Skeletal muscle tissue (tissue), 4 donors: ENCODE results near the gene ZNF232. TPM values are rescaled to one million over a fixed set of nuclear protein-coding genes. Genes with fewer than 3 reads are reported as not detected.
"Not testable (repeated sequence)": the region's sequence is repeated elsewhere in the genome, so short reads cannot be mapped to it uniquely, and the experiment has no call there.

Experiments used
- H3K27ac ChIP-seq: one replicate; pipeline ENCODE4 v1.7.0; 2013; ENCODE audit warnings: mild to moderate bottlenecking, low read depth, low read length, inconsistent platforms
- H3K27me3 ChIP-seq, 3 donors: one replicate each; pipeline ENCODE4 v1.7.0; 2013; ENCODE audit warnings: low read length in 3 of 3; ENCODE audit not compliant: control insufficient read depth in 3 of 3, insufficient read depth in 3 of 3
- H3K36me3 ChIP-seq, 3 donors: one replicate each; pipeline ENCODE4 v1.7.0; 2013; ENCODE audit warnings: low read length in 3 of 3; ENCODE audit not compliant: control insufficient read depth in 3 of 3, insufficient read depth in 3 of 3
- H3K4me1 ChIP-seq, 3 donors: one replicate each; pipeline ENCODE4 v1.7.0; 2013; ENCODE audit warnings: low read length in 3 of 3, mild to moderate bottlenecking in 3 of 3; ENCODE audit not compliant: control insufficient read depth in 3 of 3, insufficient read depth in 3 of 3
- H3K4me3 ChIP-seq, 3 donors: one replicate each; pipeline ENCODE4 v1.7.0; 2013; ENCODE audit warnings: low read length in 3 of 3
- H3K9ac ChIP-seq, 3 donors: one replicate each; pipeline ENCODE4 v1.7.0; 2013; ENCODE audit warnings: low read length in 3 of 3, mild to moderate bottlenecking in 3 of 3, moderate library complexity in 2 of 3, low read depth in 1 of 3
- H3K9me3 ChIP-seq, 3 donors: one replicate each; pipeline ENCODE4 v1.7.0; 2013; ENCODE audit warnings: low read length in 3 of 3; ENCODE audit not compliant: control insufficient read depth in 3 of 3
- total RNA-seq: library from RNA; depleted of rRNA; stranded (reverse); fragments of >200 nt; gene quantifications from one replicate; pipeline ENCODE4 v1.2.3, GENCODE V29; 2014
- donor health status: Osteomylitis.

The ZNF232 gene
- total RNA-seq, 1 donor from 2014 or later = 6.8 TPM

- Histone ChIP-seq H3K36me3 (peaks cover 1 to 5% (median 3%) of the 10 kb centered on the region in 3 donors), H3K9me3 (peaks cover 0 to 8% (median 2%) of the 10 kb centered on the region in 3 donors), H3K4me3 (no peak overlapping the region), H3K27me3 (no peaks in the 10 kb centered on the region), H3K9ac (no peak overlapping the region), H3K27ac (no peak overlapping the region), H3K4me1 (peaks cover 0 to 5% (median 4%) of the 10 kb centered on the region in 3 donors)
These were observed 10.8 kb downstream of the ZNF232 start for GRCh38 chr17:5100832-5101231.

- Histone ChIP-seq H3K4me3 (no peak overlapping the region), H3K27me3 (no peaks in the 10 kb centered on the region), H3K4me1 (peaks cover 0 to 5% (median 4%) of the 10 kb centered on the region in 3 donors), H3K9me3 (peaks cover 6 to 11% (median 9%) of the 10 kb centered on the region in 3 donors), H3K36me3 (no peaks in the 10 kb centered on the region), H3K27ac (no peak overlapping the region), H3K9ac (no peak overlapping the region)
These were observed 12.4 kb downstream of the ZNF232 start for GRCh38 chr17:5099271-5099670.

- Histone ChIP-seq H3K9me3 (peaks cover 21 to 29% (median 26%) of the 10 kb centered on the region in 3 donors), H3K4me1 (peaks cover 0 to 5% (median 4%) of the 10 kb centered on the region in 3 donors), H3K27ac (no peak overlapping the region), H3K27me3 (no peaks in the 10 kb centered on the region), H3K36me3 (peaks cover 11 to 18% (median 17%) of the 10 kb centered on the region in 3 donors), H3K4me3 (peak overlapping the region; percentile 59 to 80 (median 67)), H3K9ac (peak overlapping the region; percentile 14 to 45 (median 33))
These were observed 14.4 kb downstream of the ZNF232 start for GRCh38 chr17:5097101-5097834.

- peaks cover 16 to 24% (median 22%) of the 10 kb centered on the region in 3 donors for H3K36me3 ChIP-seq
- H3K27ac ChIP-seq = no peak overlapping the region
- peak overlapping the region in 1 of 3 donors; percentile 33 for H3K9ac ChIP-seq
- peak overlapping the region; percentile 59 to 80 (median 67) for H3K4me3 ChIP-seq
- H3K9me3 ChIP-seq = peaks cover 26 to 34% (median 30%) of the 10 kb centered on the region in 3 donors
- H3K4me1 ChIP-seq = peaks cover 0 to 5% (median 4%) of the 10 kb centered on the region in 3 donors
- no peaks in the 10 kb centered on the region for H3K27me3 ChIP-seq
These were observed 15.0 kb downstream of the ZNF232 start for GRCh38 chr17:5096731-5097100.

GRCh38 chr17:5092218-5093010 lies 19.3 kb downstream of the ZNF232 start:
- no peaks in the 10 kb centered on the region for H3K27me3 ChIP-seq
- H3K4me3 ChIP-seq = no peak overlapping the region
- H3K36me3 ChIP-seq = peaks cover 57 to 63% (median 61%) of the 10 kb centered on the region in 3 donors
- H3K9me3 ChIP-seq = peaks cover 54 to 67% (median 60%) of the 10 kb centered on the region in 3 donors
- H3K9ac ChIP-seq = no peak overlapping the region
- peaks cover 0 to 5% (median 4%) of the 10 kb centered on the region in 3 donors for H3K4me1 ChIP-seq
- no peak overlapping the region for H3K27ac ChIP-seq

GRCh38 chr17:5080591-5080990 lies 31.1 kb downstream of the ZNF232 start:
- Histone ChIP-seq H3K27me3 (no peaks in the 10 kb centered on the region), H3K4me1 (peaks cover 14 to 24% (median 22%) of the 10 kb centered on the region in 3 donors), H3K9me3 (peaks cover 0 to 1% (median 0%) of the 10 kb centered on the region in 3 donors), H3K4me3 (no peak overlapping the region), H3K36me3 (peaks cover 11 to 14% (median 12%) of the 10 kb centered on the region in 3 donors), H3K27ac (no peak overlapping the region), H3K9ac (no peak overlapping the region)

- Histone ChIP-seq H3K4me3 (peak within 1 kb of the TSS; percentile 93 to 96 (median 96)), H3K9ac (peak within 1 kb of the TSS; percentile 96 to 97 (median 96)), H3K27me3 (no peaks in the 10 kb centered on the region), H3K36me3 (peaks cover 4 to 9% (median 7%) of the 10 kb centered on the region in 3 donors), H3K4me1 (peaks cover 14 to 24% (median 22%) of the 10 kb centered on the region in 3 donors), H3K9me3 (no peaks in the 10 kb centered on the region), H3K27ac (peak within 1 kb of the TSS; percentile 95)
These were observed 33.3 kb downstream of the ZNF232 start, which contains the start of gene ZFP3 for GRCh38 chr17:5078106-5079028. Gene ZFP3 (plus strand): TSS chr17:5078467. CDS start chr17:5091505, 13,038 bp downstream.

- Histone ChIP-seq H3K9ac (peak overlapping the region; percentile 96 to 97 (median 96)), H3K4me3 (peak overlapping the region; percentile 93 to 96 (median 96)), H3K27me3 (no peaks in the 10 kb centered on the region), H3K27ac (peak overlapping the region; percentile 95), H3K9me3 (no peaks in the 10 kb centered on the region), H3K4me1 (peaks cover 14 to 24% (median 22%) of the 10 kb centered on the region in 3 donors), H3K36me3 (peaks cover 4 to 9% (median 4%) of the 10 kb centered on the region in 3 donors)
These were observed 33.9 kb downstream of the ZNF232 start for GRCh38 chr17:5077781-5078105.

- not testable (repeated sequence) for H3K36me3 ChIP-seq, H3K27me3 ChIP-seq, H3K9me3 ChIP-seq
- Histone ChIP-seq H3K9ac (peak overlapping the region in 1 of 3 donors; percentile 96), H3K4me1 (peaks cover 14 to 24% (median 22%) of the 10 kb centered on the region in 3 donors), H3K27ac (peak overlapping the region; percentile 95), H3K4me3 (peak overlapping the region; percentile 93 to 96 (median 96))
These were observed 34.4 kb downstream of the ZNF232 start for GRCh38 chr17:5077275-5077674.
